Measurements from ENCODE around the gene ST6GALNAC6.

DNA sequence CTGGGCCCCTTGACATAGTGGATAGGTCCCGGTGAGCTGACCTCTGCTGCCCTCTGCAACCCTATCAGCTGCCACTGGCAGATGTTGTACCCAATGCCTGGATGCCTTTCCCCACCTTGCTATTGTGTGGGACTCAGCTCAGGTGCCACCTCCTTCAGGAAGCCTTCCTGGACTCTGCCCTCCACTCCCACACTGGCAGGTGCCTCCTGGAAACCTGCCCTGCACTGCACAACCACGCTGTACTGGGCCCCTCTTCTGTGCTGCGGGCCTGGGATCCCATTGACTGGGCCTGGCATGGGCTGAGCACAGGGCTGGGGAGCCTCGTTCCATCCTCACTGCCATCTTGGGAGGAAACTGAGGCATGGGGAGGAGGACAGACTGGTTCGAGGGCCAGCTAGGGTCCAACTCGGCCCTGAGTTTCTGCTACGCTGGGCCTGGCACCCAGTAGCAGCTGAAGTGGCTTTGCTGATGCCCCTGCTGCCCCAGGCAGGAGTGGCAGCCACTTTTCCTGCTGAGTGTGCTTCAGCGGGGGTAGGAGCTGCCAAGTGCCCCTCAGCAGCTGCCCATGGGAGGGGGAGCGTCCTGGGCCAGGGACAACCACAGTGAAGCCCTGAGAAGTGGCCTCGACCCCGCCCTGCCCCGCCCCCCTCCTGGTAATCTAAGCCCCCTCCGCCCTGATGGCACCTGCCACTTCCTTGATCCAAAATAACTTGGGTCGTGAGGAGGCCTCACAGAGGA, 23.2 kb downstream of the ST6GALNAC6 start:
- TF ChIP-seq CTCF (IDR thresholded peaks at IDR 0.05 in 2 of 3, conservative IDR thresholded peaks at IDR 0.05 in 1 of 3; ENCODE audit: control insufficient read depth in 2 of 3, extremely low read depth in 1 of 3, insufficient read depth in 1 of 3, low read depth in 3 of 3, low read length in 3 of 3) = no peak
- no peak for TF ChIP-seq EP300 (IDR thresholded peaks at IDR 0.05; ENCODE audit: borderline replicate concordance in 1 of 2, control insufficient read depth in 1 of 2, low read depth in 2 of 2, low read length in 2 of 2)
- no peak for TF ChIP-seq TCF12 (IDR thresholded peaks at IDR 0.05; ENCODE audit: low read depth, low read length)

All from GM12878 (cell line).